ENCODE results near the gene CD247.

The CD247 gene

GRCh38 chr1:167419245-167419644 is 99.1 kb downstream of the CD247 start:
- Histone ChIP-seq H3K36me3 (ENCODE audit: control insufficient read depth in 2 of 2, insufficient read depth in 2 of 2, low read length in 2 of 2) (peaks cover 8% of the 10 kb centered on the region in 2 donors), H3K27ac (ENCODE audit: low read depth in 2 of 2, low read length in 2 of 2) (no peak overlapping the region), H3K27me3 (ENCODE audit: control insufficient read depth in 2 of 2, insufficient read depth in 2 of 2, low read length in 2 of 2) (no peaks in the 10 kb centered on the region), H3K9me3 (ENCODE audit: control insufficient read depth in 2 of 2, low read length in 2 of 2) (no peaks in the 10 kb centered on the region), H3K4me3 (ENCODE audit: low read length in 2 of 2) (no peak overlapping the region), H3K9ac (ENCODE audit: low read depth in 1 of 2, low read length in 2 of 2) (no peak overlapping the region), H3K4me1 (ENCODE audit: control insufficient read depth in 2 of 2, insufficient read depth in 2 of 2, low read length in 2 of 2) (peaks cover 0 to 2% of the 10 kb centered on the region in 2 donors)

- H3K9me3 ChIP-seq (ENCODE audit: control insufficient read depth in 2 of 2, low read length in 2 of 2), result no peaks in the 10 kb centered on the region
- H3K4me3 ChIP-seq (ENCODE audit: low read length in 2 of 2), result no peak overlapping the region
- H3K36me3 ChIP-seq (ENCODE audit: control insufficient read depth in 2 of 2, insufficient read depth in 2 of 2, low read length in 2 of 2), result peaks cover 8 to 10% of the 10 kb centered on the region in 2 donors
- no peak overlapping the region for H3K27ac ChIP-seq (ENCODE audit: low read depth in 2 of 2, low read length in 2 of 2)
- H3K4me1 ChIP-seq (ENCODE audit: control insufficient read depth in 2 of 2, insufficient read depth in 2 of 2, low read length in 2 of 2), result peaks cover 0 to 2% of the 10 kb centered on the region in 2 donors
- H3K9ac ChIP-seq (ENCODE audit: low read depth in 1 of 2, low read length in 2 of 2), result no peak overlapping the region
- H3K27me3 ChIP-seq (ENCODE audit: control insufficient read depth in 2 of 2, insufficient read depth in 2 of 2, low read length in 2 of 2), result no peaks in the 10 kb centered on the region
Observed at GRCh38 chr1:167418391-167418790, 99.9 kb downstream of the CD247 start.

GRCh38 chr1:167416506-167416905 is 101.8 kb downstream of the CD247 start:
- peaks cover 24% of the 10 kb centered on the region in 2 donors for H3K36me3 ChIP-seq (ENCODE audit: control insufficient read depth in 2 of 2, insufficient read depth in 2 of 2, low read length in 2 of 2)

GRCh38 chr1:167413328-167413727 is 105.0 kb downstream of the CD247 start:
- Histone ChIP-seq H3K36me3 (ENCODE audit: control insufficient read depth in 2 of 2, insufficient read depth in 2 of 2, low read length in 2 of 2) (peaks cover 24 to 25% of the 10 kb centered on the region in 2 donors), H3K9me3 (ENCODE audit: control insufficient read depth in 2 of 2, low read length in 2 of 2) (no peaks in the 10 kb centered on the region), H3K4me1 (ENCODE audit: control insufficient read depth in 2 of 2, insufficient read depth in 2 of 2, low read length in 2 of 2) (peaks cover 0 to 2% of the 10 kb centered on the region in 2 donors), H3K4me3 (ENCODE audit: low read length in 2 of 2) (no peak overlapping the region), H3K27me3 (ENCODE audit: control insufficient read depth in 2 of 2, insufficient read depth in 2 of 2, low read length in 2 of 2) (no peaks in the 10 kb centered on the region), H3K9ac (ENCODE audit: low read depth in 1 of 2, low read length in 2 of 2) (no peak overlapping the region), H3K27ac (ENCODE audit: low read depth in 2 of 2, low read length in 2 of 2) (no peak overlapping the region)

More at GRCh38 chr1:167416506-167416905, 101.8 kb downstream of the CD247 start:
- H3K9ac ChIP-seq (ENCODE audit: low read depth in 1 of 2, low read length in 2 of 2), result no peak overlapping the region
- H3K27ac ChIP-seq (ENCODE audit: low read depth in 2 of 2, low read length in 2 of 2), result no peak overlapping the region
- no peak overlapping the region for H3K4me3 ChIP-seq (ENCODE audit: low read length in 2 of 2)
- no peaks in the 10 kb centered on the region for H3K9me3 ChIP-seq (ENCODE audit: control insufficient read depth in 2 of 2, low read length in 2 of 2)
- no peaks in the 10 kb centered on the region for H3K27me3 ChIP-seq (ENCODE audit: control insufficient read depth in 2 of 2, insufficient read depth in 2 of 2, low read length in 2 of 2)
- peaks cover 0 to 2% of the 10 kb centered on the region in 2 donors for H3K4me1 ChIP-seq (ENCODE audit: control insufficient read depth in 2 of 2, insufficient read depth in 2 of 2, low read length in 2 of 2)

- H3K9ac ChIP-seq (ENCODE audit: low read depth in 1 of 2, low read length in 2 of 2), result no peak overlapping the region
- no peaks in the 10 kb centered on the region for H3K9me3 ChIP-seq (ENCODE audit: control insufficient read depth in 2 of 2, low read length in 2 of 2)
- H3K4me1 ChIP-seq (ENCODE audit: control insufficient read depth in 2 of 2, insufficient read depth in 2 of 2, low read length in 2 of 2), result peaks cover 0 to 2% of the 10 kb centered on the region in 2 donors
- H3K4me3 ChIP-seq (ENCODE audit: low read length in 2 of 2), result no peak overlapping the region
- peaks cover 24 to 25% of the 10 kb centered on the region in 2 donors for H3K36me3 ChIP-seq (ENCODE audit: control insufficient read depth in 2 of 2, insufficient read depth in 2 of 2, low read length in 2 of 2)
- no peak overlapping the region for H3K27ac ChIP-seq (ENCODE audit: low read depth in 2 of 2, low read length in 2 of 2)
- no peaks in the 10 kb centered on the region for H3K27me3 ChIP-seq (ENCODE audit: control insufficient read depth in 2 of 2, insufficient read depth in 2 of 2, low read length in 2 of 2)
Observed at GRCh38 chr1:167412920-167413319, 105.4 kb downstream of the CD247 start.

- Histone ChIP-seq H3K27ac (ENCODE audit: low read depth in 2 of 2, low read length in 2 of 2) (no peak overlapping the region), H3K36me3 (ENCODE audit: control insufficient read depth in 2 of 2, insufficient read depth in 2 of 2, low read length in 2 of 2) (peaks cover 24 to 25% of the 10 kb centered on the region in 2 donors), H3K4me3 (ENCODE audit: low read length in 2 of 2) (no peak overlapping the region), H3K9ac (ENCODE audit: low read depth in 1 of 2, low read length in 2 of 2) (no peak overlapping the region), H3K27me3 (ENCODE audit: control insufficient read depth in 2 of 2, insufficient read depth in 2 of 2, low read length in 2 of 2) (no peaks in the 10 kb centered on the region), H3K9me3 (ENCODE audit: control insufficient read depth in 2 of 2, low read length in 2 of 2) (no peaks in the 10 kb centered on the region), H3K4me1 (ENCODE audit: control insufficient read depth in 2 of 2, insufficient read depth in 2 of 2, low read length in 2 of 2) (no peaks in the 10 kb centered on the region)
Observed at GRCh38 chr1:167412072-167412471, 106.3 kb downstream of the CD247 start.

- no peak overlapping the region for H3K27ac ChIP-seq (ENCODE audit: low read depth in 2 of 2, low read length in 2 of 2)
- no peak overlapping the region for H3K9ac ChIP-seq (ENCODE audit: low read depth in 1 of 2, low read length in 2 of 2)
- H3K4me3 ChIP-seq (ENCODE audit: low read length in 2 of 2), result no peak overlapping the region
- no peaks in the 10 kb centered on the region for H3K9me3 ChIP-seq (ENCODE audit: control insufficient read depth in 2 of 2, low read length in 2 of 2)
- peaks cover 15 to 20% of the 10 kb centered on the region in 2 donors for H3K36me3 ChIP-seq (ENCODE audit: control insufficient read depth in 2 of 2, insufficient read depth in 2 of 2, low read length in 2 of 2)
- no peaks in the 10 kb centered on the region for H3K27me3 ChIP-seq (ENCODE audit: control insufficient read depth in 2 of 2, insufficient read depth in 2 of 2, low read length in 2 of 2)
- no peaks in the 10 kb centered on the region for H3K4me1 ChIP-seq (ENCODE audit: control insufficient read depth in 2 of 2, insufficient read depth in 2 of 2, low read length in 2 of 2)
Observed at GRCh38 chr1:167409183-167409582, 109.1 kb downstream of the CD247 start.

- Histone ChIP-seq H3K9ac (ENCODE audit: low read depth in 1 of 2, low read length in 2 of 2) (no peak overlapping the region), H3K27ac (ENCODE audit: low read depth in 2 of 2, low read length in 2 of 2) (no peak overlapping the region), H3K4me3 (ENCODE audit: low read length in 2 of 2) (no peak overlapping the region), H3K36me3 (ENCODE audit: control insufficient read depth in 2 of 2, insufficient read depth in 2 of 2, low read length in 2 of 2) (peaks cover 13 to 20% of the 10 kb centered on the region in 2 donors), H3K9me3 (ENCODE audit: control insufficient read depth in 2 of 2, low read length in 2 of 2) (no peaks in the 10 kb centered on the region), H3K4me1 (ENCODE audit: control insufficient read depth in 2 of 2, insufficient read depth in 2 of 2, low read length in 2 of 2) (no peaks in the 10 kb centered on the region), H3K27me3 (ENCODE audit: control insufficient read depth in 2 of 2, insufficient read depth in 2 of 2, low read length in 2 of 2) (no peaks in the 10 kb centered on the region)
Observed at GRCh38 chr1:167408355-167408754, 110.0 kb downstream of the CD247 start.

GRCh38 chr1:167404908-167405307 is 113.4 kb downstream of the CD247 start:
- H3K4me3 ChIP-seq (ENCODE audit: low read length in 2 of 2), result no peak overlapping the region
- no peak overlapping the region for H3K9ac ChIP-seq (ENCODE audit: low read depth in 1 of 2, low read length in 2 of 2)
- no peaks in the 10 kb centered on the region for H3K27me3 ChIP-seq (ENCODE audit: control insufficient read depth in 2 of 2, insufficient read depth in 2 of 2, low read length in 2 of 2)
- H3K4me1 ChIP-seq (ENCODE audit: control insufficient read depth in 2 of 2, insufficient read depth in 2 of 2, low read length in 2 of 2), result no peaks in the 10 kb centered on the region
- H3K27ac ChIP-seq (ENCODE audit: low read depth in 2 of 2, low read length in 2 of 2), result no peak overlapping the region
- H3K36me3 ChIP-seq (ENCODE audit: control insufficient read depth in 2 of 2, insufficient read depth in 2 of 2, low read length in 2 of 2), result peaks cover 2 to 3% of the 10 kb centered on the region in 2 donors
- no peaks in the 10 kb centered on the region for H3K9me3 ChIP-seq (ENCODE audit: control insufficient read depth in 2 of 2, low read length in 2 of 2)

GRCh38 chr1:167404161-167404888 is 114.0 kb downstream of the CD247 start:
- no peak overlapping the region for H3K27ac ChIP-seq (ENCODE audit: low read depth in 2 of 2, low read length in 2 of 2)
- no peaks in the 10 kb centered on the region for H3K27me3 ChIP-seq (ENCODE audit: control insufficient read depth in 2 of 2, insufficient read depth in 2 of 2, low read length in 2 of 2)
- no peak overlapping the region for H3K4me3 ChIP-seq (ENCODE audit: low read length in 2 of 2)
- peaks cover 2 to 3% of the 10 kb centered on the region in 2 donors for H3K36me3 ChIP-seq (ENCODE audit: control insufficient read depth in 2 of 2, insufficient read depth in 2 of 2, low read length in 2 of 2)
- H3K9ac ChIP-seq (ENCODE audit: low read depth in 1 of 2, low read length in 2 of 2), result no peak overlapping the region
- no peaks in the 10 kb centered on the region for H3K4me1 ChIP-seq (ENCODE audit: control insufficient read depth in 2 of 2, insufficient read depth in 2 of 2, low read length in 2 of 2)
- no peaks in the 10 kb centered on the region for H3K9me3 ChIP-seq (ENCODE audit: control insufficient read depth in 2 of 2, low read length in 2 of 2)
